GM12878 (cell line): ENCODE data around the gene ARVCF. TPM values are rescaled to one million over a fixed set of nuclear protein-coding genes. Genes with fewer than 3 reads are reported as not detected.

Experiments used
- ATAC-seq: fragments of 200-7000 bp; cut with Tn5 transposase; 3 replicates; pipeline ENCODE4 v1.9.1; 2020; ENCODE audit warnings: mild to moderate bottlenecking, moderate library complexity
- BruUV-seq: library from RNA; stranded (reverse); fragments of 400-500 nt; replicated peaks from 2 replicates; lab custom pipeline; 2021; lab: Mats Ljungman, UMichigan
- CTCF ChIA-PET: fragments of 300-600 bp; sonication (Branson Sonifier 250); formaldehyde crosslinking; extraction: SDS; loops from one replicate; lab custom pipeline; 2021; ENCODE audit warnings: inconsistent platforms; lab: Yijun Ruan, JAX
- POLR2A ChIA-PET: fragments of 350-600 bp; formaldehyde crosslinking; extraction: SDS; loops from one replicate; lab custom pipeline; 2021; ENCODE audit warnings: inconsistent platforms; lab: Charles Lee
- RAD21 ChIA-PET: fragments of 300-600 bp; sonication (Branson Sonifier 250); formaldehyde crosslinking; loops from one replicate; lab custom pipeline; 2023; ENCODE audit warnings: antibody characterized with exemption; ENCODE audit not compliant: unreplicated experiment; lab: Charles Lee
- SMC1A ChIA-PET: fragments of 300-600 bp; sonication (Branson Sonifier 250); formaldehyde crosslinking; loops from one replicate; lab custom pipeline; 2023; ENCODE audit not compliant: unreplicated experiment, uncharacterized antibody; lab: Charles Lee
- DNase-seq: peaks from one replicate; pipeline ENCODE4 v3.0.0-alpha.2; 2011; ENCODE audit warnings: low read depth, low spot score
- FAIRE-seq: peaks from 3 replicates; lab custom pipeline; 2011; peaks lifted over from hg19 to GRCh38; lab: Jason Lieb, UNC
- H2AFZ ChIP-seq: 2 replicates; pipeline ENCODE4 v1.6.0; 2011; ENCODE audit warnings: low read depth, low read length, control low read depth; ENCODE audit not compliant: control insufficient read depth
- H3K27ac ChIP-seq: 2 replicates; pipeline ENCODE4 v1.5.1; 2011; ENCODE audit warnings: control low read depth; ENCODE audit not compliant: control insufficient read depth, insufficient read depth
- H3K27me3 ChIP-seq, 2 experiments: replicated peaks in 1 of 2; 2 replicates each; pipeline versions ENCODE4 v1.6.0 to v1.6.1; 2011; ENCODE audit warnings: low read length in 1 of 2; ENCODE audit not compliant: control insufficient read depth in 2 of 2, insufficient read depth in 2 of 2
- H3K36me3 ChIP-seq, 2 experiments: 2 replicates each; pipeline ENCODE4 v1.5.1; 2011; ENCODE audit warnings: low read length in 1 of 2; ENCODE audit not compliant: control insufficient read depth in 2 of 2, insufficient read depth in 2 of 2
- H3K4me1 ChIP-seq: 2 replicates; pipeline ENCODE4 v1.6.1; 2011; ENCODE audit warnings: mild to moderate bottlenecking, low read length, moderate library complexity, mixed read lengths; ENCODE audit not compliant: control insufficient read depth, insufficient read depth
- H3K4me2 ChIP-seq: 2 replicates; pipeline ENCODE4 v1.6.0; 2011; ENCODE audit warnings: control low read depth; ENCODE audit not compliant: control insufficient read depth, insufficient read depth
- H3K4me3 ChIP-seq: fragments of 200-600 bp; sonication (generic); 2 replicates; pipeline ENCODE4 v1.5.1; 2016
- H3K79me2 ChIP-seq: 2 replicates; pipeline ENCODE4 v1.6.0; 2011; ENCODE audit warnings: low read length; ENCODE audit not compliant: control insufficient read depth, insufficient read depth
- H3K9ac ChIP-seq: 2 replicates; pipeline ENCODE4 v1.8.0; 2011; ENCODE audit warnings: low read length, control low read depth, mixed read lengths; ENCODE audit not compliant: control insufficient read depth, insufficient read depth
- H3K9me3 ChIP-seq: replicated peaks from 3 replicates; pipeline ENCODE4 v1.5.1; 2011; ENCODE audit warnings: mild to moderate bottlenecking, low read length; ENCODE audit not compliant: control insufficient read depth, insufficient read depth
- H4K20me1 ChIP-seq: 2 replicates; pipeline ENCODE4 v1.6.0; 2011; ENCODE audit not compliant: control insufficient read depth, insufficient read depth
- CBX5 ChIP-seq: sonication (generic); IDR thresholded peaks from 2 replicates; pipeline ENCODE4 v1.6.1; 2016; ENCODE audit warnings: low read depth, moderate library complexity, mild to moderate bottlenecking, inconsistent platforms
- EGR1 ChIP-seq, 2 experiments: IDR thresholded peaks; 1 replicate in 1 of 2; 2 replicates in 1 of 2; pipeline ENCODE4 v1.6.1; 2011 to 2012; ENCODE audit warnings: low read depth in 2 of 2, low read length in 2 of 2, borderline replicate concordance in 1 of 2, mild to moderate bottlenecking in 1 of 2, moderate library complexity in 1 of 2
- FOS ChIP-seq: IDR thresholded peaks from 3 replicates; pipeline ENCODE4 v1.6.1; 2011; ENCODE audit warnings: borderline replicate concordance; ENCODE audit not compliant: insufficient read length; ENCODE audit errors: extremely low read depth
- HDAC6 ChIP-seq: fragments of 200-600 bp; sonication (generic); IDR thresholded peaks from one replicate; pipeline ENCODE4 v1.8.0; 2017; ENCODE audit warnings: antibody characterized with exemption; ENCODE audit not compliant: unreplicated experiment
- HDGF ChIP-seq: fragments of 450-650 bp; IDR thresholded peaks from 2 replicates; pipeline ENCODE4 v1.6.1; 2016; ENCODE audit warnings: antibody characterized with exemption
- MYB ChIP-seq: fragments of 150-350 bp; IDR thresholded peaks from 2 replicates; pipeline ENCODE4 v1.6.1; 2014; ENCODE audit warnings: mild to moderate bottlenecking, low read depth, low read length, borderline replicate concordance
- NFYA ChIP-seq: IDR thresholded peaks from 2 replicates; pipeline ENCODE4 v1.6.1; 2011; ENCODE audit warnings: low read depth, mild to moderate bottlenecking, low read length, improper control_type of control experiment, borderline replicate concordance
- RAD21 ChIP-seq: IDR thresholded peaks from 2 replicates; pipeline ENCODE4 v1.6.1; 2011; ENCODE audit warnings: mild to moderate bottlenecking, low read depth, low read length, moderate library complexity; ENCODE audit not compliant: insufficient read depth
- RBBP5 ChIP-seq: fragments of 200-600 bp; sonication (generic); conservative IDR thresholded peaks from 2 replicates; pipeline ENCODE4 v1.6.1; 2016
- RUNX3 ChIP-seq: IDR thresholded peaks from 2 replicates; pipeline ENCODE4 v1.6.1; 2012; ENCODE audit warnings: low read length, inconsistent platforms
- SMAD5 ChIP-seq: IDR thresholded peaks from 2 replicates; pipeline ENCODE4 v1.6.1; 2016; ENCODE audit warnings: antibody characterized with exemption, low read depth
- STAT1 ChIP-seq: fragments of 450-650 bp; conservative IDR thresholded peaks from 2 replicates; pipeline ENCODE4 v1.6.1; 2014; ENCODE audit warnings: antibody characterized with exemption, mild to moderate bottlenecking
- ZBED1 ChIP-seq: IDR thresholded peaks from 2 replicates; pipeline ENCODE4 v1.6.1; 2016; ENCODE audit warnings: borderline replicate concordance
- ZNF207 ChIP-seq: fragments of 450-650 bp; IDR thresholded peaks from 2 replicates; pipeline ENCODE4 v1.6.1; 2014; ENCODE audit warnings: antibody characterized with exemption, mild to moderate bottlenecking, borderline replicate concordance
- ZNF24 ChIP-seq: fragments of 450-650 bp; IDR thresholded peaks from 2 replicates; pipeline ENCODE4 v1.6.1; 2017; ENCODE audit warnings: antibody characterized with exemption, mild to moderate bottlenecking
- ZNF622 ChIP-seq: fragments of 450-650 bp; IDR thresholded peaks from 2 replicates; pipeline ENCODE4 v1.6.1; 2017; ENCODE audit warnings: mild to moderate bottlenecking, inconsistent platforms
- WGBS: methylation state at CpG from one replicate; pipeline ENCODE4 v1.1.6; 2016; ENCODE audit warnings: low lambda C conversion rate; ENCODE audit not compliant: insufficient replicate concordance, insufficient coverage; ENCODE audit errors: missing lambda C conversion rate; 5-methylcytosine and 5-hydroxymethylcytosine counted together
- in situ Hi-C: fragments of 300-500 bp; cut with MboI; formaldehyde crosslinking; loops from 9 replicates; pipeline ENCODE4 v1.14.3; 2018; ENCODE audit warnings: mixed read lengths
- intact Hi-C: fragments of 100-400 bp; cut with micrococcal nuclease; formaldehyde crosslinking; loops from one replicate; pipeline ENCODE4 v1.14.2; 2022; ENCODE audit not compliant: unreplicated experiment
- polyA plus RNA-seq, 11 experiments: library from polyadenylated mRNA; depleted of rRNA in 4 of 11; unstranded in 6 of 11; stranded (reverse) in 5 of 11; fragments of >200 nt; fragmentation: Nextera tagmentation in 4 of 11; fragmentation: Illumina TruSeq in 1 of 11; extraction: Ambion mirVana in 4 of 11; extraction: Trizol in 1 of 11; gene quantifications; 1 replicate in 1 of 11; 2 replicates in 10 of 11; pipeline versions ENCODE4 v1.2.1 to v1.2.3, GENCODE V29; 2011 to 2016; ENCODE audit warnings: inconsistent platforms in 2 of 11, missing spikeins in 2 of 11, low read depth in 1 of 11
- total RNA-seq, 4 experiments: library from RNA; depleted of rRNA in 3 of 4; stranded (reverse); fragments of >200 nt in 3 of 4; fragmentation: Illumina TruSeq in 1 of 4; extraction: Trizol in 1 of 4; gene quantifications; 2 replicates each; pipeline versions ENCODE4 v1.2.1 to v1.2.3, GENCODE V29; 2013 to 2021
- TF ChIP-seq, protein P1 (sequence below): fragments of 450-650 bp; IDR thresholded peaks from 2 replicates; pipeline ENCODE4 v1.6.1; 2017; ENCODE audit warnings: mild to moderate bottlenecking, moderate library complexity
- TF ChIP-seq, protein P2 (sequence below): fragments of 450-650 bp; IDR thresholded peaks from 2 replicates; pipeline ENCODE4 v1.6.1; 2018; ENCODE audit warnings: borderline replicate concordance, mild to moderate bottlenecking; ENCODE audit not compliant: partially characterized antibody

ARVCF gene
- total and polyA plus RNA-seq, 10 of the 15 experiments (the other 5 are each of a cell fraction or from before 2014, with no cell fraction given) = 0.13 to 1.9 (median 1.0) TPM; not detected in 2

DNA sequence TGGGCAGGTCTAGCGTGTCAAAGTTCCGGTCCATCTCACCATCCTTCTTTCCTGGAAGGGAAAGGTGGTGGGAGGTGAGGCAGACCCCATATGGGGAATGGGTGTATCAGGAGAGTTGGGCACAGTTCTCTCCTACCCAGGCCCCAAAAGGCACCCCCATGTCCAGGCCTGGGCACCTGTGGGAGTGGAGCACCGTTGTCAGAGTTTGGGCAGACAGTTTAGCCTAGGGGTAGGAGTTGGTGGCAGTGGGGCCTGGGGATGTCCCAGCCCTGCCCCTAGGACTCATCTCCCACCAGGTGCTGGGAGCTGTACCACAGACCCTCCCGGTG, 41.0 kb downstream of the ARVCF start:
- Histone ChIP-seq H2AFZ (no peak overlapping the region), H3K27me3 (no peaks in the 10 kb centered on the region), H3K4me3 (no peak overlapping the region), H3K27ac (no peak overlapping the region), H3K36me3 (no peaks in the 10 kb centered on the region; a peak in 2 of 4 replicates), H3K9me3 (no peaks in the 10 kb centered on the region), H3K4me2 (no peak overlapping the region), H3K4me1 (no peaks in the 10 kb centered on the region), H3K79me2 (no peaks in the 10 kb centered on the region), H4K20me1 (no peaks in the 10 kb centered on the region), H3K9ac (no peak overlapping the region)
- CTCF ChIA-PET = interaction anchor here (1.2 kb wide), 1 partner anchor 38 kb away, joined by 3 read pairs; no protein-coding TSS in a partner anchor
- FAIRE-seq (no peak), DNase-seq (no peak), ATAC-seq (no peak)
- POLR2A ChIA-PET = no interaction called here
- BruUV-seq = no TSS peak
- TF ChIP-seq HDAC6 (no peak), MYB (no peak), FOS (no peak), STAT1 (no peak), HDGF (no peak), SMAD5 (no peak), EGR1 (IDR thresholded peaks at IDR 0.05; ENCODE audit: borderline replicate concordance in 1 of 2, low read depth in 2 of 2, low read length in 2 of 2) (no peak), NFYA (no peak), CBX5 (no peak), RAD21 (no peak), RUNX3 (no peak), ZNF24 (no peak), ZNF207 (no peak), RBBP5 (no peak), ZBED1 (no peak), ZNF622 (no peak)
- TF ChIP-seq, protein P1, sequence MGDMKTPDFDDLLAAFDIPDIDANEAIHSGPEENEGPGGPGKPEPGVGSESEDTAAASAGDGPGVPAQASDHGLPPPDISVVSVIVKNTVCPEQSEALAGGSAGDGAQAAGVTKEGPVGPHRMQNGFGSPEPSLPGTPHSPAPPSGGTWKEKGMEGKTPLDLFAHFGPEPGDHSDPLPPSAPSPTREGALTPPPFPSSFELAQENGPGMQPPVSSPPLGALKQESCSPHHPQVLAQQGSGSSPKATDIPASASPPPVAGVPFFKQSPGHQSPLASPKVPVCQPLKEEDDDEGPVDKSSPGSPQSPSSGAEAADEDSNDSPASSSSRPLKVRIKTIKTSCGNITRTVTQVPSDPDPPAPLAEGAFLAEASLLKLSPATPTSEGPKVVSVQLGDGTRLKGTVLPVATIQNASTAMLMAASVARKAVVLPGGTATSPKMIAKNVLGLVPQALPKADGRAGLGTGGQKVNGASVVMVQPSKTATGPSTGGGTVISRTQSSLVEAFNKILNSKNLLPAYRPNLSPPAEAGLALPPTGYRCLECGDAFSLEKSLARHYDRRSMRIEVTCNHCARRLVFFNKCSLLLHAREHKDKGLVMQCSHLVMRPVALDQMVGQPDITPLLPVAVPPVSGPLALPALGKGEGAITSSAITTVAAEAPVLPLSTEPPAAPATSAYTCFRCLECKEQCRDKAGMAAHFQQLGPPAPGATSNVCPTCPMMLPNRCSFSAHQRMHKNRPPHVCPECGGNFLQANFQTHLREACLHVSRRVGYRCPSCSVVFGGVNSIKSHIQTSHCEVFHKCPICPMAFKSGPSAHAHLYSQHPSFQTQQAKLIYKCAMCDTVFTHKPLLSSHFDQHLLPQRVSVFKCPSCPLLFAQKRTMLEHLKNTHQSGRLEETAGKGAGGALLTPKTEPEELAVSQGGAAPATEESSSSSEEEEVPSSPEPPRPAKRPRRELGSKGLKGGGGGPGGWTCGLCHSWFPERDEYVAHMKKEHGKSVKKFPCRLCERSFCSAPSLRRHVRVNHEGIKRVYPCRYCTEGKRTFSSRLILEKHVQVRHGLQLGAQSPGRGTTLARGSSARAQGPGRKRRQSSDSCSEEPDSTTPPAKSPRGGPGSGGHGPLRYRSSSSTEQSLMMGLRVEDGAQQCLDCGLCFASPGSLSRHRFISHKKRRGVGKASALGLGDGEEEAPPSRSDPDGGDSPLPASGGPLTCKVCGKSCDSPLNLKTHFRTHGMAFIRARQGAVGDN = no peak
- TF ChIP-seq, protein P2, sequence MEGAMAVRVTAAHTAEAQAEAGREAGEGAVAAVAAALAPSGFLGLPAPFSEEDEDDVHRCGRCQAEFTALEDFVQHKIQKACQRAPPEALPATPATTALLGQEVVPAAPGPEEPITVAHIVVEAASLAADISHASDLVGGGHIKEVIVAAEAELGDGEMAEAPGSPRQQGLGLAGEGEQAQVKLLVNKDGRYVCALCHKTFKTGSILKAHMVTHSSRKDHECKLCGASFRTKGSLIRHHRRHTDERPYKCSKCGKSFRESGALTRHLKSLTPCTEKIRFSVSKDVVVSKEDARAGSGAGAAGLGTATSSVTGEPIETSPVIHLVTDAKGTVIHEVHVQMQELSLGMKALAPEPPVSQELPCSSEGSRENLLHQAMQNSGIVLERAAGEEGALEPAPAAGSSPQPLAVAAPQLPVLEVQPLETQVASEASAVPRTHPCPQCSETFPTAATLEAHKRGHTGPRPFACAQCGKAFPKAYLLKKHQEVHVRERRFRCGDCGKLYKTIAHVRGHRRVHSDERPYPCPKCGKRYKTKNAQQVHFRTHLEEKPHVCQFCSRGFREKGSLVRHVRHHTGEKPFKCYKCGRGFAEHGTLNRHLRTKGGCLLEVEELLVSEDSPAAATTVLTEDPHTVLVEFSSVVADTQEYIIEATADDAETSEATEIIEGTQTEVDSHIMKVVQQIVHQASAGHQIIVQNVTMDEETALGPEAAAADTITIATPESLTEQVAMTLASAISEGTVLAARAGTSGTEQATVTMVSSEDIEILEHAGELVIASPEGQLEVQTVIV = no peak
- in situ Hi-C loops (no loop called here), intact Hi-C loops (no loop called here)
- 60% methylated on average over 4 of the region's 4 CpGs for WGBS
- RAD21 ChIA-PET = no interaction called here
- SMC1A ChIA-PET = no interaction called here
